Measurements from ENCODE around the gene CDH1.

CDH1 gene

GRCh38 chr16:68790944-68791343 lies 53.9 kb downstream of the CDH1 start:
- no peak for DNase-seq (ENCODE audit: low spot score)
- TF ChIP-seq, protein P1, sequence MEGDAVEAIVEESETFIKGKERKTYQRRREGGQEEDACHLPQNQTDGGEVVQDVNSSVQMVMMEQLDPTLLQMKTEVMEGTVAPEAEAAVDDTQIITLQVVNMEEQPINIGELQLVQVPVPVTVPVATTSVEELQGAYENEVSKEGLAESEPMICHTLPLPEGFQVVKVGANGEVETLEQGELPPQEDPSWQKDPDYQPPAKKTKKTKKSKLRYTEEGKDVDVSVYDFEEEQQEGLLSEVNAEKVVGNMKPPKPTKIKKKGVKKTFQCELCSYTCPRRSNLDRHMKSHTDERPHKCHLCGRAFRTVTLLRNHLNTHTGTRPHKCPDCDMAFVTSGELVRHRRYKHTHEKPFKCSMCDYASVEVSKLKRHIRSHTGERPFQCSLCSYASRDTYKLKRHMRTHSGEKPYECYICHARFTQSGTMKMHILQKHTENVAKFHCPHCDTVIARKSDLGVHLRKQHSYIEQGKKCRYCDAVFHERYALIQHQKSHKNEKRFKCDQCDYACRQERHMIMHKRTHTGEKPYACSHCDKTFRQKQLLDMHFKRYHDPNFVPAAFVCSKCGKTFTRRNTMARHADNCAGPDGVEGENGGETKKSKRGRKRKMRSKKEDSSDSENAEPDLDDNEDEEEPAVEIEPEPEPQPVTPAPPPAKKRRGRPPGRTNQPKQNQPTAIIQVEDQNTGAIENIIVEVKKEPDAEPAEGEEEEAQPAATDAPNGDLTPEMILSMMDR (IDR thresholded peaks at IDR 0.05; ENCODE audit: extremely low read depth, missing control alignments) = no peak

DNA sequence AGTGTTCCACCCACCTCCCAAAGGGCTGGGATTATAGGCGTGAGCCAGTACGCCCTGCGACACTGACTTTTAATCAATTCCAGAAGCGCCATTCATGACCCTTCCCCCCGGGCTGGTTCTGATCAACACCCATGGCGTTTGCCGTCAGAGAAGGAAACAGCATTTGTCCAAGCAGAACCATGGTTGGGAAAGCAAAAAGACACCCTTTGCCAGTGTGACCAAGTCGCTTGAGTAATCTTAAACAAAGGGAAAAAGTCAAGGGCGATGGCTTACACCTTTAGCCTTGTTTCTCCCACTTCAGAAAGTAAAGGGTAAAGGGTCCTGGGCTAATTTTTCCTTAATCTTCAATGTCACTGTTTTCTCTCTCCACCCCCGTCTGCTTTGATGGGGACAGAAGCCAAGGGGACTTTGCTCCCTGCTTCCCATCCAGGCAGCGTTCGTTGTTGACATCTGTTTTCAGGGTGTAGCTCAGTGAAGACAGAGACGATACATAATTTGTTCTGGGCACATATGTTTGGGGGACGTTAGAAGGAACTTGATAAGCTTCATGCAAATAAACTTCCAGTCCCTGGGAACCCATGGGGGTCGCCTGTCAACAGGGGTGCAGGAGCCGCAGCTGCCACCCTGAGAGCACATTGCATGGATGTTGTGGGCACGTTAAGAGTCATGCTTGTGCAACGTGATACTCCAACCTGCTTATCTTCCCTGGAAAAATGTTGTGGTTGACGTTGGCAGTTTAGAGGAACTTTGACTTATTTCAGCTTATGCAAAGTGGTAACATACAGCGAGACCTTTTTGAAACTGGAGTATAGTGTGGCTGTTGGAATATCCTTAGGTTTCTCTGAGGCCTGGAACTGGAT lies 55.6 kb downstream of the CDH1 start:
- DNase-seq (ENCODE audit: low spot score) = no peak
- TF ChIP-seq, protein P1 (IDR thresholded peaks at IDR 0.05; ENCODE audit: extremely low read depth, missing control alignments) = no peak

GRCh38 chr16:68793401-68793857 lies 56.3 kb downstream of the CDH1 start:
- TF ChIP-seq, protein P1 (IDR thresholded peaks at IDR 0.05; ENCODE audit: extremely low read depth, missing control alignments) = no peak
- DNase-seq (ENCODE audit: low spot score) = no peak

GRCh38 chr16:68798398-68798797 lies 61.3 kb downstream of the CDH1 start:
- TF ChIP-seq, protein P1 (IDR thresholded peaks at IDR 0.05; ENCODE audit: extremely low read depth, missing control alignments) = no peak
- no peak for DNase-seq (ENCODE audit: low spot score)

DNA sequence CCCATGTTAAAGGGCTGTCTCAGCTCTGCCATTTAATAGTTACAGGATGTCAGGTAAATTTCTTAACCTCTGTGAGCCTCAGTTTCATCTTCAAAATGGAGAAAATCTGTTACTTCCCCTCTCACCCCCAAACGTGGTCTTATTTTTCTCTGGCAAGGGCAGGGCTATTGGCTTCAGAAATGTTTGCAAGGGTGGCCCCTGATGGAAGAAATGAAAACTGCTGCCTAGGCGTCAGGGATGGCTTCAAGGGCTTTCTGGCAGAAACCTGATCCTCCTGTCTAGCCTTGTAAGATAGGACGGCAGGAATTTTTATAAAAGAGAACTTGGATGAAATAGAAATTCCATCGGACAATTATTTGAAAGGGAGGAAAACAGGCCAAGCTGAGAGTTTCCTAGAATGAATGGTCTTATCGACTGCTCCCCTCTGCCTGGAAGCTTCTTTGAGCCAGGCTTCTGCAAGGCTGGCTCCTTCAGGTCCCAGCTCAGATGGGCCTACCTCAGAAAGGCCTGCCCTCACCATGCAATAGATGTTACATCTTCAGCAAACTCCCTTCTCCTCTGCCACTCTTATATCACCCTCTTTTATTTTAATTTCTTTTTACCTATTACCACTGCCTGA lies 63.3 kb downstream of the CDH1 start:
- TF ChIP-seq, protein P1 (IDR thresholded peaks at IDR 0.05; ENCODE audit: extremely low read depth, missing control alignments) = peak; percentile 59
- DNase-seq (ENCODE audit: low spot score) = peak; percentile 79

GRCh38 chr16:68802190-68802589 lies 65.1 kb downstream of the CDH1 start:
- TF ChIP-seq, protein P1 (IDR thresholded peaks at IDR 0.05; ENCODE audit: extremely low read depth, missing control alignments) = no peak
- DNase-seq (ENCODE audit: low spot score) = no peak

DNA sequence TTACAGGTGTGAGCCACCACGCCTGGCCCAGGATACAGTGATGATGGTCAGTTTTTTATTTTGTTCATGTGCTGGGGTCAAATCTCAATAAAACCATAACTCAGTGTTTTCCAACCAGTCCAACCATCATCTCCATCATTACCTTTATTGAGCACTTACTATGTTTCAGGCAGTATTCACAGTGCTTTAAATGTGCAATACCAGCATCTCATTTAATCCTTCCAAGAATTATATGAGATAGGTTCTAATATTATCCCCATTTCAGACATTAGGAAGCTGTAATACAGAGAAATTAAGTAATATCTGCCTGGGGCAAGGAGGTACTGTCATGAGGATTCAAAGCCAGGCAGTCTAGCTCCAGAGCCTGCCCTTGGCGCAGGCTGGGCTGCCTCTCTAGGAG lies 69.3 kb downstream of the CDH1 start:
- TF ChIP-seq, protein P1 (IDR thresholded peaks at IDR 0.05; ENCODE audit: extremely low read depth, missing control alignments) = no peak
- DNase-seq (ENCODE audit: low spot score) = no peak

Measured in GM20000 (cell line).